Peyer's patch (tissue), 4 donors: Measurements from ENCODE around the gene BRIP1.

ENCODE experiments used
- CTCF ChIP-seq, 6 experiments: fragments of 450-650 bp in 4 of 6; fragments of 200-600 bp in 2 of 6; sonication (generic) in 1 of 6; IDR thresholded peaks; one replicate each; pipeline ENCODE4 v1.5.1; 2017 to 2019; ENCODE audit warnings: antibody characterized with exemption in 6 of 6, mild to moderate bottlenecking in 3 of 6, moderate library complexity in 1 of 6
- POLR2A ChIP-seq, 2 donors: fragments of 450-650 bp; IDR thresholded peaks; one replicate each; pipeline ENCODE4 v1.5.1; 2017; ENCODE audit warnings: antibody characterized with exemption in 2 of 2, mild to moderate bottlenecking in 2 of 2, moderate library complexity in 2 of 2

DNA sequence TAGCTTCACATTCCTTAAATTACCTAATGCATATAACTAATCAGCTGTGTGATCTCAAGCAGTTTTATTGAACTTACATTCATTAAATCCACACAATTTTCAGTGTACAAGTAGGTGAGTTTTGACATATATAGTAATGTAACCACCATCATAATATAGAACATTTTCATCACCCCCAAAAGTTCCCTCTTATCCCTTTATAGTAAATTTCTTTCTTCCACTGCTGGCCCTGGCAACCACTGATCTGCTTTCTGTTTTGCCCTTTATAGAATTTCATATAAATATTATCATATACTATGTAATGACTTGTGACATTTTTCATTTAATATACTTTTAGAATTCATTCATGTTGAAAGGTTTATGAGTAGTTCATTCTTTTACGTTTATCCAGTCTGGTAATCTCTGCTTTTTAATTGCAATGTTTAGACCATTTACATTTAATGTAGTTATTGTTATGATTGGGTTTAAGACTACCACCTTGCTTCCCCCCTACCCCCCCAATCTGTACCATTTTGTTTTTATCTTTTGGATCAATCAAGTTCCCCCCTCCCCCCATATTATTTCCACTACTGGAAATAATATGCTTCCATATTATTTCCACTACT lies 147.0 kb downstream of the BRIP1 start:
- TF ChIP-seq CTCF (IDR thresholded peaks at IDR 0.05) (no peak), POLR2A (IDR thresholded peaks at IDR 0.05) (no peak)
